ENCODE data around the gene EYA4.

- no peak for TF ChIP-seq CTCF (IDR thresholded peaks at IDR 0.05)
- no peak for TF ChIP-seq POLR2AphosphoS5 (IDR thresholded peaks at IDR 0.05)
These were observed 151.5 kb downstream of the EYA4 start for GRCh38 chr6:133392641-133393040.

All from breast epithelium (tissue), 3 donors.